K562 (cell line): ENCODE results near the gene ATG4C.

Experiments used
- CTCF ChIP-seq, 3 experiments: IDR thresholded peaks in 2 of 3; conservative IDR thresholded peaks in 1 of 3; 2 replicates each; pipeline ENCODE4 v1.5.1; 2011 to 2012; ENCODE audit warnings: low read length in 3 of 3, mild to moderate bottlenecking in 3 of 3, control low read depth in 2 of 3, improper control_type of control experiment in 1 of 3, inconsistent platforms in 1 of 3, low read depth in 1 of 3, mixed read lengths in 1 of 3, moderate library complexity in 1 of 3; ENCODE audit not compliant: insufficient read depth in 2 of 3
- HNRNPUL1 ChIP-seq: fragments of 200-400 bp; formaldehyde crosslinking; IDR thresholded peaks from 2 replicates; pipeline ENCODE4 v1.6.1; 2017; ENCODE audit warnings: low read length
- MTF1 ChIP-seq: fragments of 250-450 bp; sonication (Bioruptor Pico); IDR thresholded peaks from 2 replicates; pipeline ENCODE4 v1.9.0; 2021; ENCODE audit warnings: moderate library complexity, mild to moderate bottlenecking, inconsistent platforms, borderline replicate concordance
- ZNF408 ChIP-seq: fragments of 250-450 bp; sonication (Bioruptor Pico); IDR thresholded peaks from 2 replicates; pipeline ENCODE4 v1.4.0; 2020; ENCODE audit warnings: low read depth, mild to moderate bottlenecking, moderate library complexity

- TF ChIP-seq MTF1 (CRISPR knock-in tag) (no peak), CTCF (IDR thresholded peaks at IDR 0.05 in 2 of 3, conservative IDR thresholded peaks at IDR 0.05 in 1 of 3; ENCODE audit: insufficient read depth in 2 of 3, low read depth in 1 of 3, low read length in 3 of 3) (no peak), ZNF408 (CRISPR knock-in tag) (no peak), HNRNPUL1 (no peak)
Observed at GRCh38 chr1:62772607-62773295, 11.2 kb upstream of the ATG4C start.
